ENCODE data around the gene KIF3A.

DNA sequence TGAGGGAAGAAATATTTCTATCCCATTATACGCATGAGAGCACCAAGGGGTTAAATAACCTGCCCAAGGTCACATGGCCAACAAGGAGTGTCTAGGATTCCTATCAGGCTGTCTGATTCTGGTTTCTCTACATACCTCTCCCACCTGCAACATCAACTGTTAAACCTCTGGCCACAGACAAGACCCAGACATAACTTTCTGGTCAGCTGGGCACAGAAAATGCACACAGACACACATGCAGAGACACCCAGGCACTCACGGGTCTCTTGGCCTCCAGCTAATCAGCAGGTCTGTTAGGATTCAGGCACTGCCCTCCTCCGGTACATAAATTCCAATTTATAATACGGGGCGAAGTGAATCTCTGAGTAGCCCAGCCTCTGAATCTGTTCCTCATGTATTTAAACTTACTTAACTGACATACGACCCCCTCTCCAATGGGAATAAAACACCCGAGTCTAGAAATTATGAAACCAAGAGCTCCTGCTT lies 38.2 kb upstream of the KIF3A start:
- no peak for TF ChIP-seq JUND (IDR thresholded peaks at IDR 0.05)
- TF ChIP-seq, protein P1, sequence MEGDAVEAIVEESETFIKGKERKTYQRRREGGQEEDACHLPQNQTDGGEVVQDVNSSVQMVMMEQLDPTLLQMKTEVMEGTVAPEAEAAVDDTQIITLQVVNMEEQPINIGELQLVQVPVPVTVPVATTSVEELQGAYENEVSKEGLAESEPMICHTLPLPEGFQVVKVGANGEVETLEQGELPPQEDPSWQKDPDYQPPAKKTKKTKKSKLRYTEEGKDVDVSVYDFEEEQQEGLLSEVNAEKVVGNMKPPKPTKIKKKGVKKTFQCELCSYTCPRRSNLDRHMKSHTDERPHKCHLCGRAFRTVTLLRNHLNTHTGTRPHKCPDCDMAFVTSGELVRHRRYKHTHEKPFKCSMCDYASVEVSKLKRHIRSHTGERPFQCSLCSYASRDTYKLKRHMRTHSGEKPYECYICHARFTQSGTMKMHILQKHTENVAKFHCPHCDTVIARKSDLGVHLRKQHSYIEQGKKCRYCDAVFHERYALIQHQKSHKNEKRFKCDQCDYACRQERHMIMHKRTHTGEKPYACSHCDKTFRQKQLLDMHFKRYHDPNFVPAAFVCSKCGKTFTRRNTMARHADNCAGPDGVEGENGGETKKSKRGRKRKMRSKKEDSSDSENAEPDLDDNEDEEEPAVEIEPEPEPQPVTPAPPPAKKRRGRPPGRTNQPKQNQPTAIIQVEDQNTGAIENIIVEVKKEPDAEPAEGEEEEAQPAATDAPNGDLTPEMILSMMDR (IDR thresholded peaks at IDR 0.05 in 2 of 3, conservative IDR thresholded peaks at IDR 0.05 in 1 of 3; ENCODE audit: borderline replicate concordance in 1 of 3, insufficient read depth in 1 of 3, low read depth in 2 of 3, low read length in 2 of 3) = no peak
- TF ChIP-seq POLR2A (IDR thresholded peaks at IDR 0.05; ENCODE audit: borderline replicate concordance, extremely low read depth, insufficient read depth, insufficient read length) = no peak
- no peak for TF ChIP-seq EZH2 (IDR thresholded peaks at IDR 0.05)
- TF ChIP-seq ZFX (IDR thresholded peaks at IDR 0.05) = no peak
- TF ChIP-seq ELF1 (IDR thresholded peaks at IDR 0.05; ENCODE audit: borderline replicate concordance, low read depth) = no peak
- no peak for TF ChIP-seq EZH2phosphoT487 (IDR thresholded peaks at IDR 0.05; ENCODE audit: borderline replicate concordance)
